Mesenteric fat pad (tissue), 1 donor: Measurements from ENCODE around the gene LRRC51. TPM values are rescaled to one million over a fixed set of nuclear protein-coding genes. Genes with fewer than 3 reads are reported as not detected.

ENCODE experiments used
- DNase-seq: peaks from one replicate; pipeline ENCODE4 v3.0.0-alpha.2; 2020; ENCODE audit warnings: low spot score
- total RNA-seq: library from RNA; stranded (reverse); fragmentation: NEBNext Ultra II Directional; extraction: Animal tissue kit (Norgen Biotek cat#: 25700); gene quantifications from one replicate; pipeline ENCODE4 v1.2.1, GENCODE V29; 2021
- donor health status: DM: yes; HTN: yes; CAD: no.

Gene LRRC51
- total RNA-seq, 1 donor from 2014 or later = 7.0 TPM

GRCh38 chr11:72103754-72104167 lies 23.1 kb downstream of the LRRC51 start:
- no peak for DNase-seq

DNA sequence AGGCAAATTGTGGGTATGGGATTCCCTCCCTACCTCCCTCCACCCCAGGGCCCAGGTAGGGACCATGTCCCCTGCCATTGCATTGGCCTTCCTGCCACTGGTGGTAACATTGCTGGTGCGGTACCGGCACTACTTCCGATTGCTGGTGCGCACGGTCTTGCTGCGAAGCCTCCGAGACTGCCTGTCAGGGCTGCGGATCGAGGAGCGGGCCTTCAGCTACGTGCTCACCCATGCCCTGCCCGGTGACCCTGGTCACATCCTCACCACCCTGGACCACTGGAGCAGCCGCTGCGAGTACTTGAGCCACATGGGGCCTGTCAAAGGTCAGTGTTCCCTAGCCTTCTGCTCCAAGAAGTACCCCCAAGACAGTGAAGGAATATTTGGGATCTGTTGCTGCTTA lies 25.2 kb downstream of the LRRC51 start, which contains the start of gene TOMT:
TOMT (plus strand) TSS at position 37 of the 400 bp plus-strand sequence; CDS start at position 65, 28 bp downstream.
- no peak for DNase-seq

GRCh38 chr11:72111300-72112142 lies 30.9 kb downstream of the LRRC51 start:
- no peak for DNase-seq

DNA sequence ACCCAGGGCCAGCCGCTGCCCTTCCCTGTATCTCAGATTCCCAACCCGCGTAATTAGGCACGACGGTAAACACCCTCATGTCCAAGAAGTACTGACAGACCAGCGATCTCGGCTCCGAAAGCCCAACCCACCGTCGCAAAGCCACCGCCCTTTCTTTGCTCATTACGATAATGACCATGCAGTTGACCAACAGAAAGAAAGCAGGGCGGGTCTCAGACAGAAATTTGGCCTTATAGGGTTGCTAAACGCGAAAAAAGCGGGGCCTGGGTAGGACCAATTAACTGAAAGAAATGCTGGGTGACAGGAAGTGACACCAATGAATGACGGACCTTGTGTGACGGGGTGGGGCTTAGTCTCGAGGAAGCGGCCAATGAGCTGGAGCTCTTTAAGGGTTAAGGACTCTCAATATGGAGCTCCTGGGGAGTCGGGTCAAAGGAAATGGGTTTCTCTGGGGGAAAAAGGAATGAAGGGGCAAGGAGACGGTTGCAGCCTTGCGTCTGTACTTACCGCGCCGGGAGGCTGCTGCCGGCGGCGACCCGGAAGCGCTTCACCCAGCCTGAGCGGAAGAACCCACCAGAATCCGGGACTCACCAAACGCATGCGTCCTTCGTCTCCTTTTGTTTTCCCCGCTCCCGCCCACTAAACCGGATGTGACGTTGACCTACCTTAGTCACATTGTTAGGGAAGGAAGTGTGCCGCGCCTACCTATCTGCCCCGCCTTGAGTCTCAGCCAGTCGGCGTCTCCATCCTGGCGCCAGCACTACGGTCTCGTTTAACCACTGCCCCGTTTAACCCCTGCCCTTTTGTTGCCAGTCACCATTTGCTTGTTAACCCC lies 31.7 kb downstream of the LRRC51 start, which contains the start of gene ANAPC15:
ANAPC15 (minus strand) TSS at position 553 of the 835 bp plus-strand sequence. CDS start 1,419 bp downstream, outside the sequence.
- DNase-seq = peak; percentile 96

- peak; percentile 35 for DNase-seq
Measured at GRCh38 chr11:72112978-72113808, 32.5 kb downstream of the LRRC51 start.

DNA sequence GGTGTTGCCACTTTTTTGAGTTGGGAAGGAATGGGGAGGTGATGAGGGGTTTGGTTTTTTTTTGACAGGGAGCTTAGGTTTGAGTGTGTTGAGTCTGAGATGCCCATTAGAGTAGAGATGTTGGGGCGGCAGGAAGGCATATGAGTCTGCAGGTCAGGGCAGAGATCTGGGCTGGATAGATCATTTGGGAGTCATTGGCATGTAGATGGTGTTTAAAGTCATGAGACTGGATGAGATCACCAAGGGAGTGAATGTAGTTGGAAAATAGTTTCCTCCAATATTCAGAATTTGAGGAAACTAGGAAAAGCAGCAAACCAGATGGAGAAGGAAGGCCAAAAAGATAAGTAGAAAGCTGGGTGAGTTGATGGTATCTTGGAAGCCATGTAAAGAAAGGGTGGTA lies 33.9 kb downstream of the LRRC51 start:
- peak; percentile 11 for DNase-seq

GRCh38 chr11:72116019-72116755 lies 35.5 kb downstream of the LRRC51 start:
- DNase-seq = peak; percentile 5

DNA sequence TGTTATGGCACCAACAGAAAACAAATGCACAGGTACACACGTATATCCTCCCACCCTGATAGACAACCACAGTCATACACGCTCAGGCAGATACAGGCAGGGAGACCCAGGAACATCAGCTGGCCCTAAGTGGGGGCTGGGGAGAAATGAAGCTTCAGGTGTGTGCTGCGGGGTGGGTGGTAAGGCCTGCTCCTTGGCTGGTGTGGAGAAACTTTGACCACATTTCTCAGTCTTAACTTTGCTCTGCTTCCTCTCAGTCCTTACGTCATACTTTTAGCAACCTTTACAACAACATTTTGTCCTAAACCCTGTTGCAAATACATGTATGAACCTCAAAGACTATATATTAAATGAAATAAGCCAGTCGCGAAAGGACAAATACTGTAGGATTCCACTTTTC lies 38.5 kb downstream of the LRRC51 start:
- no peak for DNase-seq

DNA sequence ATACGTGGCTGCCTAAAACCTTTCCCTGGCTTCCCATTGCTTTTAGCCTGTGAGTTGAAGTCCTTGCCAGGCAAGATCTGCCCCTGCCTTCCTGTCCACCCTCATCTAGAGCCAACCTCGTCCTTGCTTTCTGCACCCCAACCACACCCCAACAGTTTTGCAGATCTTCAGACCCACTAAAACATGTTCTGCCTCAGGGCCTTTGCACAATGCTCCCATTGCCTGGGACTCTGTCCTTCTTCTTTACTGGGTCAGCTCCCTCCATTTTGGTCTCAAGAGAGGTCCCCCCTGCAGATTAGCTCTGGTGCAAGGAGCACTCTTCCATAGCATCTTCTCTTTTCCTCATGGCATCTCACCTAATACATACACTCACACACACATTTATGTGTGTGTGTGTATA lies 40.3 kb downstream of the LRRC51 start:
- no peak for DNase-seq

DNA sequence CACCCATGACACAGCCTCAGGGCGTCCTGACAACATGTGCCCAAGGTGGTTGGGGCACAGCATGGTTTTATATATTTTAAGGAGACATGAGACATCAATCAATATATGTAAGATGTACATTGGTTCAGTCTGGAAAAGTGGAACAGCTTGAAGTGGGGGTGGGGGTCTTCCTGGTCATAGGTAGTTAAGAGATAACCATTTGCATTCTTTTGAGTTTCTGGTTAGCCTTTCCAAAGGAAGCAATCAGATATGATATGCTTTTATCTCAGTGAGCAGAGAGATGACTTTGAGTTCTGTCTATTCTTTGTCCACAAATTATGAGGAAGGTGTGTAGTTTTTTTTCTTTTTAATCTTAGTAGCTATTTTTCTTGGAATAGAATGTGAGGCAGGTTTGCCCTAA lies 42.0 kb downstream of the LRRC51 start:
- DNase-seq = no peak

GRCh38 chr11:72123117-72123653 lies 42.5 kb downstream of the LRRC51 start:
- no peak for DNase-seq

- no peak for DNase-seq
Measured at GRCh38 chr11:72124046-72124445, 43.4 kb downstream of the LRRC51 start.

DNA sequence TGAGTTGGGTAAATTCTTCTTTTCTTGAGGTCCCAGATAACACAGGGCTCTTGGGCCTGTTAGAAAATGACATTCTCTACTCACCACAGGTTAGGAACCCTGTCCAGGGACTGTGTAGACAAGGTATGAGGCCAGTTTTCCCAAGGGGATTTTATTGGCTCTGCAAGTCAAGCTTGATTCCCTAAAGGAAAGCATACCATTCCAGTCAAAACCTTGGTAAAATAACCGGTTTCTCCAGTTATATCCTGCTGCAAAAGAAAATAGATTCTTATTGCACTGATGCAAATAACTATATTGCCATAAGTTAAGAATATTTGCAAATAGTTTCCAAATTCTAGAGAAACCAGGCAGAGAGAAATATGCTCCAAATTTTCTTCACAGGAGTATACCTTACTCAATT lies 45.3 kb downstream of the LRRC51 start:
- DNase-seq = no peak

DNA sequence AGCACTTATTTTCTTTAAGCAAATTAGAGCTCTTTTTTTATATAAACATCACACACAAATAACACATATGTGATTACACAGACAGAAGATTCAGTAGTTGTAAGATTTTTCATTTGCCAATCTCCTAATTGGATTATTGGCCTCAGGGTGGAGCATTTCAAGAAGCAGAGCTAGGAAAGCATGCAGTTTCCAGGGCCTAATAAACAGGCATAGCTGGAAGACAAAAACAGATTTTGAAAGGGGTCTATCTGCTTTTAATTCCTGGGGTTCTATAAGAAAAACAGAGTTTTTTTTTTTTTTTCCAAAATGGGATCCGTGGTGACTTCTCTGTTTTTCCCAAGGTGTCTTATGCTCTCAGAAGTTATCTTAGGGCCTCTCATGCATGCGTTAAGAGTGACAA lies 47.3 kb downstream of the LRRC51 start:
- no peak for DNase-seq

DNA sequence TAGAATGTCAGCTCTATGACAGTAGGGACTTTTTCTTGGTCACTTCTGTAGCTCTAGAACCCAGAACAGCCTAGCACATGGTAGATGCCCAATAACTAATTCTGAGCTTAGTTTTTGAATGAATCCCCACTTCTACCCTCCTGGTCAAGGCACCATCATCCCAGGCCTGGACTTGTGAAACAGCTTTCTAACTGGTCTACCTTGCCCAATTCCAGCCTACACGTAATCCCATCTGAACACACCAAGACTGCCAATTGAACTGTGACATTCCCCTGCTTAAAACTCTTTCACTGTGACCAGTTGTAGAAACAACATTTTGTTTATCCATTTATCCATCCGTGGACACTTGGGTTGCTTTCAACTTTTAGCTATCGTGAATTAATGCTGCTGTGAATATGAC lies 48.7 kb downstream of the LRRC51 start:
- no peak for DNase-seq

DNA sequence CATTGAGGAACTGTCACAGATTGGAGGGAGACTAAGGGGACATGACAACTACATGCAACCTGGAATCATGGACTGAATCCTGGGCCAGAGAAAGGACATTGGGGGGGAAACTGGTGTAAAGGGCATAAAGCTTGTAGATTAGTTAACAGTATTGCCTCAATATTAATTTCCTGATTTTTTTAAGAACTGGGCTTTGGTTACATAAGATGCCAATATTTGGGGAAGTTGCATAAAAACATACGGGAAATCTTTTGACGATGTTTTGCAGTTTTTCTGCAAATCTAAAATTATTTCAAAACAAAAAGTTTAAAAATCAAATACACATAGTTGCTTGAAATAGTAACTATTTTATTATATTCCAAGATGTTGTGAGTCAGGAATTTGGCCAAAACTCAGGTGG lies 52.0 kb downstream of the LRRC51 start:
- no peak for DNase-seq

GRCh38 chr11:72135473-72135872 lies 54.8 kb downstream of the LRRC51 start, which contains the start of gene FOLR3:
Gene FOLR3 (plus strand): TSS chr11:72135725. CDS start chr11:72135953, 228 bp downstream.
- peak; percentile 69 for DNase-seq

GRCh38 chr11:72135891-72136683 lies 55.4 kb downstream of the LRRC51 start:
- DNase-seq = no peak

GRCh38 chr11:72136684-72137262 lies 56.1 kb downstream of the LRRC51 start:
- peak; percentile 80 for DNase-seq
